Measurements from ENCODE around the gene BRD7. TPM values are rescaled to one million over a fixed set of nuclear protein-coding genes. Genes with fewer than 3 reads are reported as not detected.
A peak's percentile ranks its signal among the peaks of the same experiment; 100 is the strongest.

The BRD7 gene
- total and polyA plus RNA-seq, 2 of the 13 experiments (the other 11 are each of a cell fraction or from before 2014, with no cell fraction given), result 82.3 to 149 TPM

- TF ChIP-seq PAWR (CRISPR knock-in tag; IDR thresholded peaks at IDR 0.05; ENCODE audit: borderline replicate concordance) (no peak), POLR2G (IDR thresholded peaks at IDR 0.05; ENCODE audit: low read depth, low read length) (no peak), MEIS1 (CRISPR knock-in tag; IDR thresholded peaks at IDR 0.05; ENCODE audit: borderline replicate concordance) (no peak), ZNF30 (CRISPR knock-in tag; IDR thresholded peaks at IDR 0.05) (no peak), DMAP1 (CRISPR knock-in tag; IDR thresholded peaks at IDR 0.05) (no peak), GPN1 (CRISPR knock-in tag; IDR thresholded peaks at IDR 0.05; ENCODE audit: borderline replicate concordance) (no peak), SNAPC4 (CRISPR knock-in tag; IDR thresholded peaks at IDR 0.05) (no peak), PCBP2 (optimal IDR thresholded peaks at IDR 0.05; ENCODE audit: low read depth, low read length, poor library complexity, severe bottlenecking) (no peak), YEATS4 (CRISPR knock-in tag; IDR thresholded peaks at IDR 0.05; ENCODE audit: borderline replicate concordance) (no peak), ZC3H13 (CRISPR knock-in tag; IDR thresholded peaks at IDR 0.05) (no peak), HOXA7 (CRISPR knock-in tag; IDR thresholded peaks at IDR 0.05) (no peak), ZNF143 (CRISPR knock-in tag; IDR thresholded peaks at IDR 0.05) (no peak), ZNF552 (CRISPR knock-in tag; IDR thresholded peaks at IDR 0.05; ENCODE audit: borderline replicate concordance) (no peak), SSRP1 (CRISPR knock-in tag; IDR thresholded peaks at IDR 0.05) (0 out of 2 replicates have a peak, but pooled peaks have one; percentile 43), KMT2B (CRISPR knock-in tag; IDR thresholded peaks at IDR 0.05) (no peak), AFF4 (CRISPR knock-in tag; IDR thresholded peaks at IDR 0.05) (no peak), ZNF34 (CRISPR knock-in tag; IDR thresholded peaks at IDR 0.05; ENCODE audit: borderline replicate concordance) (no peak), ZNF670 (CRISPR knock-in tag; IDR thresholded peaks at IDR 0.05; ENCODE audit: borderline replicate concordance) (no peak), XRCC5 (optimal IDR thresholded peaks at IDR 0.05; ENCODE audit: low read length) (peak; percentile 19), SMC3 (IDR thresholded peaks at IDR 0.05; ENCODE audit: low read length) (peak; percentile 45)
Observed at GRCh38 chr16:50381679-50382440, 13.1 kb upstream of the BRD7 start (continued).

Measured in HepG2 (cell line).